Ovary (tissue), 9 donors: ENCODE measurements around the gene JARID2. TPM values are rescaled to one million over a fixed set of nuclear protein-coding genes. Genes with fewer than 3 reads are reported as not detected.

Experiments used
- DNase-seq, 5 donors: peaks; one replicate each; pipeline ENCODE4 v3.0.0-alpha.2; 2019 to 2020
- H3K27ac ChIP-seq, 2 donors: fragments of 200-600 bp; one replicate each; pipeline versions ENCODE4 v1.5.1 to v1.8.0; 2019 to 2022
- H3K27me3 ChIP-seq: fragments of 200-600 bp; one replicate; pipeline ENCODE4 v1.8.0; 2022
- H3K36me3 ChIP-seq: fragments of 200-600 bp; sonication (generic); one replicate; pipeline ENCODE4 v1.5.1; 2019
- H3K4me1 ChIP-seq: one replicate; pipeline ENCODE4 v1.8.1; 2013; ENCODE audit warnings: mild to moderate bottlenecking, moderate library complexity; ENCODE audit not compliant: insufficient read depth
- H3K4me3 ChIP-seq: fragments of 200-600 bp; sonication (generic); one replicate; pipeline ENCODE4 v1.5.1; 2017
- H3K9me3 ChIP-seq, 2 donors: fragments of 200-600 bp in 1 of 2; sonication (generic) in 1 of 2; one replicate each; pipeline versions ENCODE4 v1.5.1 to v1.8.1; 2013 to 2019; ENCODE audit warnings: mild to moderate bottlenecking in 1 of 2, moderate library complexity in 1 of 2
- CTCF ChIP-seq, 3 donors: fragments of 450-650 bp in 2 of 3; fragments of 200-600 bp in 1 of 3; IDR thresholded peaks; one replicate each; pipeline versions ENCODE4 v1.5.1 to v1.8.0; 2016 to 2022; ENCODE audit warnings: antibody characterized with exemption in 3 of 3, mild to moderate bottlenecking in 1 of 3
- EP300 ChIP-seq: sonication (generic); formaldehyde crosslinking; IDR thresholded peaks from one replicate; pipeline ENCODE4 v1.6.1; 2017; ENCODE audit warnings: antibody characterized with exemption
- POLR2A ChIP-seq: fragments of 450-650 bp; IDR thresholded peaks from one replicate; pipeline ENCODE4 v1.6.1; 2017; ENCODE audit warnings: antibody characterized with exemption, mild to moderate bottlenecking, moderate library complexity
- WGBS, 3 donors: extraction: QIAGEN DNeasy Blood & Tissue Kit in 1 of 3; methylation state at CpG; one replicate each; pipeline versions ENCODE4 v1.1.5 to v1.1.7; 2013 to 2017; 5-methylcytosine and 5-hydroxymethylcytosine counted together
- intact Hi-C, 4 donors: fragments of 100-400 bp; cut with DNase I; formaldehyde crosslinking; loops; one replicate each; pipeline versions ENCODE4 v1.11.0 to v1.15.1; 2022 to 2023
- polyA plus RNA-seq, 2 donors: library from polyadenylated mRNA; stranded (reverse); fragments of 200-250 nt in 1 of 2; fragments of 350-450 nt in 1 of 2; fragmentation: Illumina TruSeq in 1 of 2; extraction: RNeasy Lipid Tissue Mini Kit (QIAGEN cat#74804) in 1 of 2; gene quantifications; one replicate each; pipeline ENCODE4 v1.2.3, GENCODE V29; 2013 to 2014
- total RNA-seq, 7 donors: library from RNA; depleted of rRNA in 2 of 7; stranded (reverse); fragments of >200 nt in 2 of 7; fragmentation: NEBNext Ultra II Directional in 3 of 7; extraction: Animal tissue kit (Norgen Biotek cat#: 25700) in 3 of 7; gene quantifications; one replicate each; pipeline versions ENCODE4 v1.1.0 to v1.2.4, GENCODE V29; 2016 to 2023
- donor health status: DM: no; HTN: no; CAD: no; lungs with moderate emphysema.
- donor health status: DM: no; HTN: no; CAD: no.
- donor health status: Bipolar disorder and iron deficiency.
- donor health status: DM: yes; HTN: yes; CAD: no.
- donor health status: DM: no; HTN: no; CAD: no.
- donor health status: DM: yes; HTN: yes; CAD: no.

JARID2 gene
- total and polyA plus RNA-seq, 9 donors: 4.5 to 17.4 (median 8.7) TPM

GRCh38 chr6:15290962-15291704 is 45.3 kb downstream of the JARID2 start:
- Histone ChIP-seq H3K9me3 (no peaks in the 10 kb centered on the region), H3K27me3 (no peaks in the 10 kb centered on the region), H3K27ac (peak overlapping the region in 1 of 2 donors; percentile 53), H3K4me3 (no peak overlapping the region), H3K4me1 (peaks cover 9% of the 10 kb centered on the region), H3K36me3 (no peaks in the 10 kb centered on the region)
- DNase-seq: peak in 1 of 5 donors; percentile 53
- TF ChIP-seq POLR2A: no peak
- TF ChIP-seq EP300: no peak
- no peak for TF ChIP-seq CTCF (IDR thresholded peaks at IDR 0.05)
- intact Hi-C loops: no loop called here
- 26 to 46% (median 31%) methylated on average over 13 of the region's 13 CpGs for WGBS, 3 donors

GRCh38 chr6:15292721-15293302 is 46.9 kb downstream of the JARID2 start:
- 94 to 96% (median 95%) methylated on average over 7 of the region's 7 CpGs for WGBS, 3 donors
- Histone ChIP-seq H3K27me3 (no peaks in the 10 kb centered on the region), H3K27ac (no peak overlapping the region), H3K4me3 (no peak overlapping the region), H3K36me3 (no peaks in the 10 kb centered on the region), H3K4me1 (peaks cover 10% of the 10 kb centered on the region), H3K9me3 (no peaks in the 10 kb centered on the region)
- intact Hi-C loops: no loop called here
- DNase-seq: no peak
- no peak for TF ChIP-seq CTCF (IDR thresholded peaks at IDR 0.05)
- no peak for TF ChIP-seq POLR2A
- TF ChIP-seq EP300: no peak

- Histone ChIP-seq H3K4me3 (no peak overlapping the region), H3K9me3 (no peaks in the 10 kb centered on the region), H3K27ac (no peak overlapping the region), H3K27me3 (no peaks in the 10 kb centered on the region), H3K4me1 (peaks cover 10% of the 10 kb centered on the region), H3K36me3 (no peaks in the 10 kb centered on the region)
- no peak for TF ChIP-seq POLR2A
- 86 to 98% (median 94%) methylated on average over 2 of the region's 2 CpGs for WGBS, 3 donors
- intact Hi-C loops: no loop called here
- DNase-seq: no peak
Observed at GRCh38 chr6:15293674-15294073, 47.8 kb downstream of the JARID2 start.

GRCh38 chr6:15294504-15294903 is 48.6 kb downstream of the JARID2 start:
- Histone ChIP-seq H3K4me1 (peaks cover 9% of the 10 kb centered on the region), H3K27me3 (no peaks in the 10 kb centered on the region), H3K36me3 (no peaks in the 10 kb centered on the region), H3K9me3 (no peaks in the 10 kb centered on the region), H3K4me3 (no peak overlapping the region), H3K27ac (no peak overlapping the region)
- intact Hi-C loops: no loop called here
- WGBS, 3 donors: 95 to 97% (median 96%) methylated on average over 5 of the region's 5 CpGs
- no peak for DNase-seq
- no peak for TF ChIP-seq POLR2A
- TF ChIP-seq CTCF (IDR thresholded peaks at IDR 0.05): no peak
- TF ChIP-seq EP300: no peak

- peaks cover 6% of the 10 kb centered on the region for H3K4me1 ChIP-seq
- WGBS, 3 donors: 41 to 43% (median 42%) methylated on average over 5 of the region's 5 CpGs
- no peak overlapping the region for H3K4me3 ChIP-seq
- H3K9me3 ChIP-seq: no peaks in the 10 kb centered on the region
- no peaks in the 10 kb centered on the region for H3K36me3 ChIP-seq
- no peak overlapping the region for H3K27ac ChIP-seq
- H3K27me3 ChIP-seq: no peaks in the 10 kb centered on the region
- TF ChIP-seq POLR2A (no peak), CTCF (IDR thresholded peaks at IDR 0.05) (no peak), EP300 (no peak)
- DNase-seq: no peak
- intact Hi-C loops: no loop called here
Observed at GRCh38 chr6:15296249-15296648, 50.4 kb downstream of the JARID2 start.
